ENCODE results near the gene SLC25A39. TPM values are rescaled to one million over a fixed set of nuclear protein-coding genes. Genes with fewer than 3 reads are reported as not detected.
A peak's percentile ranks its signal among the peaks of the same experiment; 100 is the strongest.

The SLC25A39 gene
- total and polyA plus RNA-seq, 2 of the 13 experiments (the other 11 are each of a cell fraction or from before 2014, with no cell fraction given) = 144 to 151 TPM

GRCh38 chr17:44344939-44345453 is 20.4 kb upstream of the SLC25A39 start, which contains the start of gene GRN (continued):
- no peak for TF ChIP-seq ZBTB34 (CRISPR knock-in tag; IDR thresholded peaks at IDR 0.05)
- TF ChIP-seq PAF1 (CRISPR knock-in tag; IDR thresholded peaks at IDR 0.05) = no peak
- peak; percentile 95 for TF ChIP-seq SIN3B (IDR thresholded peaks at IDR 0.05; ENCODE audit: low read length)
- TF ChIP-seq CC2D1A (CRISPR knock-in tag; IDR thresholded peaks at IDR 0.05) = no peak
- peak; percentile 81; the same call in 1 of the 2 replicates for TF ChIP-seq RFXAP (CRISPR knock-in tag; IDR thresholded peaks at IDR 0.05; ENCODE audit: borderline replicate concordance)
- TF ChIP-seq CCDC6 (CRISPR knock-in tag; IDR thresholded peaks at IDR 0.05) = 0 out of 2 replicates have a peak, but pooled peaks have one; percentile 73
- TF ChIP-seq ZNF772 (CRISPR knock-in tag; IDR thresholded peaks at IDR 0.05) = no peak
- no peak; the same call in 1 of the 2 replicates for TF ChIP-seq SMYD3 (CRISPR knock-in tag; IDR thresholded peaks at IDR 0.05)
- 0 out of 2 replicates have a peak, but pooled peaks have one; percentile 37 for TF ChIP-seq CSRNP1 (CRISPR knock-in tag; IDR thresholded peaks at IDR 0.05)
- peak; percentile 64 for TF ChIP-seq FOXA3 (CRISPR knock-in tag; IDR thresholded peaks at IDR 0.05)
- peak; percentile 35; the same call in 1 of the 2 replicates for TF ChIP-seq HES4 (CRISPR knock-in tag; IDR thresholded peaks at IDR 0.05; ENCODE audit: borderline replicate concordance)
- no peak for TF ChIP-seq IRF1 (CRISPR knock-in tag; IDR thresholded peaks at IDR 0.05; ENCODE audit: low read depth)
- no peak for TF ChIP-seq NBN (conservative IDR thresholded peaks at IDR 0.05)
- no peak for TF ChIP-seq FOXP1 (IDR thresholded peaks at IDR 0.05)
- TF ChIP-seq FOXP1 (CRISPR knock-in tag; IDR thresholded peaks at IDR 0.05) = peak; percentile 61
- TF ChIP-seq ZNF318 (CRISPR knock-in tag; IDR thresholded peaks at IDR 0.05) = no peak; the same call in 1 of the 2 replicates
- no peak; the same call in 1 of the 2 replicates for TF ChIP-seq RAD21 (CRISPR knock-in tag; IDR thresholded peaks at IDR 0.05)
- no peak for TF ChIP-seq HOXA9 (CRISPR knock-in tag; IDR thresholded peaks at IDR 0.05; ENCODE audit: borderline replicate concordance)
- peak; percentile 77 for TF ChIP-seq ZNF264 (CRISPR knock-in tag; IDR thresholded peaks at IDR 0.05)
- TF ChIP-seq SMARCE1 (IDR thresholded peaks at IDR 0.05; ENCODE audit: borderline replicate concordance) = no peak
